H9 (cell line): ENCODE data around the gene FADS2. TPM values are rescaled to one million over a fixed set of nuclear protein-coding genes. Genes with fewer than 3 reads are reported as not detected.

Source experiments
- DNase-seq: peaks from one replicate; pipeline ENCODE4 v3.0.0-alpha.2; 2017
- H2AFZ ChIP-seq: one replicate; pipeline ENCODE4 v1.6.1; 2013; ENCODE audit warnings: mild to moderate bottlenecking, low read length, control low read depth, moderate library complexity
- H2AK5ac ChIP-seq: 2 replicates; pipeline ENCODE4 v1.6.1; 2013; ENCODE audit warnings: low read length, control low read depth, mixed read lengths; ENCODE audit not compliant: insufficient read length
- H2BK120ac ChIP-seq: one replicate; pipeline ENCODE4 v1.6.1; 2013; ENCODE audit warnings: low read depth, mild to moderate bottlenecking, low read length, control low read depth, inconsistent platforms; ENCODE audit not compliant: poor library complexity, severe bottlenecking
- H2BK12ac ChIP-seq: 2 replicates; pipeline ENCODE4 v1.6.1; 2013; ENCODE audit warnings: low read length, control low read depth, mixed read lengths, low read depth; ENCODE audit not compliant: insufficient read length
- H2BK15ac ChIP-seq: 2 replicates; pipeline ENCODE4 v1.6.1; 2013; ENCODE audit warnings: low read depth, low read length, control low read depth
- H2BK20ac ChIP-seq: one replicate; pipeline ENCODE4 v1.6.1; 2013; ENCODE audit warnings: low read depth, mild to moderate bottlenecking, low read length, control low read depth, inconsistent platforms; ENCODE audit not compliant: poor library complexity, severe bottlenecking
- H2BK5ac ChIP-seq: 2 replicates; pipeline ENCODE4 v1.6.1; 2013; ENCODE audit warnings: low read length, control low read depth, mixed read lengths; ENCODE audit not compliant: insufficient read length
- H3K14ac ChIP-seq: 2 replicates; pipeline ENCODE4 v1.6.1; 2013; ENCODE audit warnings: low read length, control low read depth; ENCODE audit not compliant: insufficient read depth
- H3K18ac ChIP-seq: 2 replicates; pipeline ENCODE4 v1.6.1; 2013; ENCODE audit warnings: low read depth, mild to moderate bottlenecking, mixed read lengths, low read length, control low read depth; ENCODE audit not compliant: insufficient read length
- H3K23ac ChIP-seq: 2 replicates; pipeline ENCODE4 v1.6.1; 2013; ENCODE audit warnings: low read length, control low read depth, mixed read lengths, low read depth; ENCODE audit not compliant: insufficient read length
- H3K23me2 ChIP-seq: 2 replicates; pipeline ENCODE4 v1.6.1; 2013; ENCODE audit warnings: low read depth, mild to moderate bottlenecking, mixed read lengths, low read length, control low read depth; ENCODE audit not compliant: insufficient read length, poor library complexity, severe bottlenecking
- H3K27ac ChIP-seq: 2 replicates; pipeline ENCODE4 v1.5.1; 2013; ENCODE audit warnings: low read length, control low read depth, mixed read lengths, low read depth; ENCODE audit not compliant: insufficient read length
- H3K27me3 ChIP-seq: 2 replicates; pipeline ENCODE4 v1.6.1; 2013; ENCODE audit warnings: low read length, control low read depth, inconsistent platforms; ENCODE audit not compliant: insufficient read depth
- H3K4ac ChIP-seq: 2 replicates; pipeline ENCODE4 v1.6.1; 2013; ENCODE audit warnings: low read depth, mild to moderate bottlenecking, control low read depth, inconsistent platforms, low read length, moderate library complexity
- H3K4me1 ChIP-seq: 2 replicates; pipeline ENCODE4 v1.6.1; 2013; ENCODE audit warnings: low read length, control low read depth, inconsistent platforms; ENCODE audit not compliant: insufficient read depth
- H3K4me2 ChIP-seq: 2 replicates; pipeline ENCODE4 v1.6.1; 2013; ENCODE audit warnings: low read length, control low read depth, mixed read lengths; ENCODE audit not compliant: insufficient read length, insufficient read depth
- H3K56ac ChIP-seq: 2 replicates; pipeline ENCODE4 v1.6.1; 2013; ENCODE audit warnings: low read depth, mild to moderate bottlenecking, mixed read lengths, low read length, control low read depth; ENCODE audit not compliant: insufficient read length
- H3K79me1 ChIP-seq: 2 replicates; pipeline ENCODE4 v1.6.1; 2013; ENCODE audit warnings: low read depth, mild to moderate bottlenecking, moderate library complexity, low read length, control low read depth, inconsistent platforms; ENCODE audit not compliant: insufficient read depth, poor library complexity, severe bottlenecking
- H3K79me2 ChIP-seq: 2 replicates; pipeline ENCODE4 v1.6.1; 2013; ENCODE audit warnings: low read length, control low read depth, inconsistent platforms; ENCODE audit not compliant: insufficient read depth
- H3K9ac ChIP-seq: 2 replicates; pipeline ENCODE4 v1.6.1; 2013; ENCODE audit warnings: low read length, control low read depth, mixed read lengths; ENCODE audit not compliant: insufficient read length; ENCODE audit errors: extremely low read depth
- H3K9me3 ChIP-seq: one replicate; pipeline ENCODE4 v1.6.1; 2013; ENCODE audit warnings: low read depth, low read length, inconsistent platforms; ENCODE audit not compliant: control insufficient read depth
- H3T11ph ChIP-seq: one replicate; pipeline ENCODE4 v1.6.1; 2013; ENCODE audit warnings: mild to moderate bottlenecking, low read length, control low read depth, inconsistent platforms
- H4K20me1 ChIP-seq: one replicate; pipeline ENCODE4 v1.6.1; 2013; ENCODE audit not compliant: control insufficient read depth, insufficient read length, insufficient read depth
- H4K5ac ChIP-seq: 2 replicates; pipeline ENCODE4 v1.6.1; 2013; ENCODE audit warnings: low read depth, mild to moderate bottlenecking, mixed read lengths, low read length, control low read depth; ENCODE audit not compliant: insufficient read length
- H4K8ac ChIP-seq: replicated peaks from 2 replicates; pipeline ENCODE4 v1.6.1; 2013; ENCODE audit warnings: low read length, control low read depth, mixed read lengths, low read depth; ENCODE audit not compliant: insufficient read length
- H4K91ac ChIP-seq: 2 replicates; pipeline ENCODE4 v1.6.1; 2013; ENCODE audit warnings: low read depth, mild to moderate bottlenecking, moderate library complexity, mixed read lengths, low read length, control low read depth; ENCODE audit not compliant: insufficient read length
- H3K27ac Mint-ChIP-seq, 3 experiments: 2 replicates in 2 of 3; 3 replicates in 1 of 3; pipeline ENCODE4 v1.8.0; 2020 to 2021; ENCODE audit warnings: mixed read lengths in 3 of 3, mild to moderate bottlenecking in 1 of 3, moderate library complexity in 1 of 3
- H3K27me3 Mint-ChIP-seq: 2 replicates; pipeline ENCODE4 v1.8.0; 2021; ENCODE audit warnings: low read depth, mild to moderate bottlenecking, moderate library complexity, mixed read lengths
- H3K36me3 Mint-ChIP-seq, 3 experiments: 2 replicates in 2 of 3; 3 replicates in 1 of 3; pipeline ENCODE4 v1.8.0; 2020 to 2021; ENCODE audit warnings: low read depth in 3 of 3, mixed read lengths in 3 of 3; ENCODE audit not compliant: insufficient read depth in 1 of 3
- H3K4me1 Mint-ChIP-seq, 2 experiments: 2 replicates each; pipeline ENCODE4 v1.8.0; 2020; ENCODE audit warnings: mixed read lengths in 2 of 2
- H3K4me3 Mint-ChIP-seq, 2 experiments: 2 replicates in 1 of 2; 3 replicates in 1 of 2; pipeline ENCODE4 v1.8.0; 2020 to 2021; ENCODE audit warnings: mild to moderate bottlenecking in 2 of 2, mixed read lengths in 2 of 2, moderate library complexity in 1 of 2
- H3K9me3 Mint-ChIP-seq, 2 experiments: 2 replicates in 1 of 2; 3 replicates in 1 of 2; pipeline ENCODE4 v1.8.0; 2020; ENCODE audit warnings: mild to moderate bottlenecking in 2 of 2, mixed read lengths in 2 of 2, moderate library complexity in 1 of 2
- WGBS: extraction: QIAGEN DNeasy Blood & Tissue Kit; methylation state at CpG from one replicate; pipeline ENCODE4 v1.1.7; 2013; ENCODE audit warnings: missing lambda C conversion rate, low lambda C conversion rate, mixed read lengths; ENCODE audit not compliant: insufficient read length; ENCODE audit errors: extremely low coverage; 5-methylcytosine and 5-hydroxymethylcytosine counted together
- total RNA-seq: library from RNA; stranded (reverse); gene quantifications from 2 replicates; pipeline ENCODE4 v1.2.1, GENCODE V29; 2021
- TF ChIP-seq, protein P1 (sequence below): fragments of 200-600 bp; sonication (generic); conservative IDR thresholded peaks from 3 replicates; pipeline ENCODE4 v1.8.0; 2021; ENCODE audit warnings: antibody characterized with exemption, mild to moderate bottlenecking

FADS2 gene
- total RNA-seq, 1 experiment from 2014 or later = 322 TPM

DNA sequence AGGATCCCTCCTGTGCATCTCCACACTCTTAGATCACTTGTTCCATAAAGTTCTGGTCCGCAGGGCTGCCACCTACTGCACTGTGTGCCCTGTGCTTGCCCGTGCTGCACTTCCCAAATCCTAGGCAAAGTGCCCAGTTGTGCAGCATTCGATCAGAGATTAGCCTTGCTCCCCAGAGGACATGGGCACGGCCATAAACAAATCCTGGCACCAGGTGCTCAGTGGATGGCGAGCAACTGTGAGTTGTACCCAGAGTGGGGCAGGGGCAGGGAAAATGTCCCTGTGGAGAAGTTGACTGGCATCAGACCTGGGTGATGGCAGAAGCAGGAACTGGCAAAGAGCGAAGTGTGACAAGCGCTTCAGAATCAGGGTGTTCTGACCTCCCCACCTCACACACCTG is 4.7 kb downstream of the FADS2 start:
- Histone ChIP-seq H2BK5ac (no peak overlapping the region), H3K79me2 (peaks cover 38% of the 10 kb centered on the region; the same call in 1 of the 2 replicates), H3K18ac (no peak overlapping the region), H3K4me2 (peak overlapping the region; percentile 96), H3K14ac (no peak overlapping the region), H3K9me3 (no peaks in the 10 kb centered on the region), H3K23ac (no peak overlapping the region), H3T11ph (no peak overlapping the region), H4K20me1 (no peaks in the 10 kb centered on the region), H2AFZ (no peak overlapping the region), H3K23me2 (peaks cover 9% of the 10 kb centered on the region), H4K5ac (no peak overlapping the region), H2AK5ac (no peak overlapping the region), H2BK20ac (no peak overlapping the region), H3K4me1 (peaks cover 11% of the 10 kb centered on the region; the same call in 1 of the 2 replicates), H3K4ac (no peak overlapping the region), H3K79me1 (peaks cover 2% of the 10 kb centered on the region), H3K27me3 (no peaks in the 10 kb centered on the region), H3K9ac (no peak overlapping the region), H3K56ac (no peak overlapping the region), H3K27ac (peak overlapping the region; percentile 27), H2BK15ac (no peak overlapping the region), H4K8ac (no peak overlapping the region), H2BK120ac (no peak overlapping the region), H2BK12ac (no peak overlapping the region), H4K91ac (no peak overlapping the region)
- H3K27me3 Mint-ChIP-seq = no peaks in the 10 kb centered on the region
- no peak for DNase-seq
- H3K4me3 Mint-ChIP-seq = peak overlapping the region in 1 of 2 experiments; percentile 70; a peak in 1 of 5 replicates
- H3K4me1 Mint-ChIP-seq = peaks cover 58 to 63% of the 10 kb centered on the region in 2 experiments
- H3K9me3 Mint-ChIP-seq = no peaks in the 10 kb centered on the region
- peak overlapping the region; percentile 90 to 98 (median 92); a peak in 6 of 7 replicates for H3K27ac Mint-ChIP-seq
- peaks cover 23 to 43% (median 41%) of the 10 kb centered on the region in 3 experiments; a peak in 6 of 7 replicates for H3K36me3 Mint-ChIP-seq
- TF ChIP-seq, protein P1, sequence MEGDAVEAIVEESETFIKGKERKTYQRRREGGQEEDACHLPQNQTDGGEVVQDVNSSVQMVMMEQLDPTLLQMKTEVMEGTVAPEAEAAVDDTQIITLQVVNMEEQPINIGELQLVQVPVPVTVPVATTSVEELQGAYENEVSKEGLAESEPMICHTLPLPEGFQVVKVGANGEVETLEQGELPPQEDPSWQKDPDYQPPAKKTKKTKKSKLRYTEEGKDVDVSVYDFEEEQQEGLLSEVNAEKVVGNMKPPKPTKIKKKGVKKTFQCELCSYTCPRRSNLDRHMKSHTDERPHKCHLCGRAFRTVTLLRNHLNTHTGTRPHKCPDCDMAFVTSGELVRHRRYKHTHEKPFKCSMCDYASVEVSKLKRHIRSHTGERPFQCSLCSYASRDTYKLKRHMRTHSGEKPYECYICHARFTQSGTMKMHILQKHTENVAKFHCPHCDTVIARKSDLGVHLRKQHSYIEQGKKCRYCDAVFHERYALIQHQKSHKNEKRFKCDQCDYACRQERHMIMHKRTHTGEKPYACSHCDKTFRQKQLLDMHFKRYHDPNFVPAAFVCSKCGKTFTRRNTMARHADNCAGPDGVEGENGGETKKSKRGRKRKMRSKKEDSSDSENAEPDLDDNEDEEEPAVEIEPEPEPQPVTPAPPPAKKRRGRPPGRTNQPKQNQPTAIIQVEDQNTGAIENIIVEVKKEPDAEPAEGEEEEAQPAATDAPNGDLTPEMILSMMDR = no peak
- no CpG with 5 or more reads among the region's 7 CpGs for WGBS
